ENCODE results near the gene DNAH17. TPM values are rescaled to one million over a fixed set of nuclear protein-coding genes. Genes with fewer than 3 reads are reported as not detected.

Gene DNAH17
- total and polyA plus RNA-seq, 2 donors (not counting 1 experiment from before 2014, with no cell fraction given), result 0.01 to 0.12 TPM

GRCh38 chr17:78407387-78408000 is 169.7 kb downstream of the DNAH17 start:
- H3K27me3 Mint-ChIP-seq, result no peaks in the 10 kb centered on the region
- H3K4me1 ChIP-seq (ENCODE audit: control insufficient read depth in 2 of 2, insufficient read depth in 2 of 2, low read length in 2 of 2), result no peaks in the 10 kb centered on the region
- H3K36me3 ChIP-seq (replicated peaks in 1 of 2; ENCODE audit: control extremely low read depth in 1 of 2, control insufficient read depth in 1 of 2, extremely low read depth in 1 of 2, insufficient read depth in 2 of 2, low read length in 1 of 2), result peaks cover 0 to 67% of the 10 kb centered on the region in 2 experiments
- ChIA-PET POLR2A (no interaction called here), CTCF (interaction anchor here (1.1 kb wide), 1 partner anchor 15 kb away, joined by 3 read pairs; no protein-coding TSS in a partner anchor)
- WGBS (ENCODE audit: insufficient coverage), result 86% methylated on average over 7 of the region's 7 CpGs
- ATAC-seq (ENCODE audit: low read depth) (no peak), DNase-seq (no peak)
- H3K79me2 ChIP-seq (ENCODE audit: control insufficient read depth, insufficient read depth, low read length), result peaks cover 77% of the 10 kb centered on the region
- TF ChIP-seq CTCF (IDR thresholded peaks at IDR 0.05) (no peak), EZH2 (IDR thresholded peaks at IDR 0.05; ENCODE audit: borderline replicate concordance, insufficient read depth, low read depth, low read length, poor library complexity, severe bottlenecking) (no peak)
- peak overlapping the region; percentile 20 for H3K27ac Mint-ChIP-seq
- no peaks in the 10 kb centered on the region for H3K9me3 ChIP-seq (ENCODE audit: control extremely low read depth in 1 of 3, control insufficient read depth in 2 of 3, insufficient read depth in 1 of 3, low read length in 2 of 3)
- H3K9ac ChIP-seq (ENCODE audit: low read length), result no peak overlapping the region
- H3K27ac ChIP-seq (ENCODE audit: low read length in 2 of 2), result no peak overlapping the region
- no peak overlapping the region for H3K4me3 ChIP-seq (ENCODE audit: control extremely low read depth in 1 of 5, extremely low read depth in 1 of 5, insufficient read depth in 1 of 5, low read depth in 2 of 5, low read length in 4 of 5)
- H4K20me1 ChIP-seq (ENCODE audit: control insufficient read depth, insufficient read depth, low read length, poor library complexity, severe bottlenecking), result peaks cover 74% of the 10 kb centered on the region
- H3K9me3 Mint-ChIP-seq (ENCODE audit: insufficient read depth), result no peaks in the 10 kb centered on the region
- intact Hi-C loops (cut with micrococcal nuclease), result no loop called here
- no peaks in the 10 kb centered on the region for H3K27me3 ChIP-seq (replicated peaks in 1 of 4; ENCODE audit: control extremely low read depth in 1 of 4, control insufficient read depth in 3 of 4, insufficient read depth in 4 of 4, low read length in 3 of 4)
- peaks cover 8% of the 10 kb centered on the region for H3K4me1 Mint-ChIP-seq
- H2AFZ ChIP-seq (ENCODE audit: insufficient read depth, low read depth, low read length, poor library complexity, severe bottlenecking), result no peak overlapping the region
- H3K4me2 ChIP-seq (replicated peaks; ENCODE audit: low read depth, low read length, poor library complexity, severe bottlenecking), result no peak overlapping the region
- no peak overlapping the region for H3K4me3 Mint-ChIP-seq

GRCh38 chr17:78406920-78407319 is 170.3 kb downstream of the DNAH17 start:
- 96% methylated on average over 8 of the region's 8 CpGs for WGBS (ENCODE audit: insufficient coverage)
- Histone ChIP-seq H3K36me3 (replicated peaks in 1 of 2; ENCODE audit: control extremely low read depth in 1 of 2, control insufficient read depth in 1 of 2, extremely low read depth in 1 of 2, insufficient read depth in 2 of 2, low read length in 1 of 2) (peaks cover 0 to 66% of the 10 kb centered on the region in 2 experiments), H4K20me1 (ENCODE audit: control insufficient read depth, insufficient read depth, low read length, poor library complexity, severe bottlenecking) (peaks cover 70% of the 10 kb centered on the region), H3K27me3 (replicated peaks in 1 of 4; ENCODE audit: control extremely low read depth in 1 of 4, control insufficient read depth in 3 of 4, insufficient read depth in 4 of 4, low read length in 3 of 4) (no peaks in the 10 kb centered on the region), H3K9ac (ENCODE audit: low read length) (no peak overlapping the region), H2AFZ (ENCODE audit: insufficient read depth, low read depth, low read length, poor library complexity, severe bottlenecking) (no peak overlapping the region), H3K4me1 (ENCODE audit: control insufficient read depth in 2 of 2, insufficient read depth in 2 of 2, low read length in 2 of 2) (no peaks in the 10 kb centered on the region), H3K27ac (ENCODE audit: low read length in 2 of 2) (no peak overlapping the region), H3K4me2 (replicated peaks; ENCODE audit: low read depth, low read length, poor library complexity, severe bottlenecking) (no peak overlapping the region), H3K79me2 (ENCODE audit: control insufficient read depth, insufficient read depth, low read length) (peaks cover 75% of the 10 kb centered on the region), H3K9me3 (ENCODE audit: control extremely low read depth in 1 of 3, control insufficient read depth in 2 of 3, insufficient read depth in 1 of 3, low read length in 2 of 3) (no peaks in the 10 kb centered on the region), H3K4me3 (ENCODE audit: control extremely low read depth in 1 of 5, extremely low read depth in 1 of 5, insufficient read depth in 1 of 5, low read depth in 2 of 5, low read length in 4 of 5) (no peak overlapping the region)
- intact Hi-C loops (cut with micrococcal nuclease), result no loop called here
- no peaks in the 10 kb centered on the region for H3K27me3 Mint-ChIP-seq
- DNase-seq (no peak), ATAC-seq (ENCODE audit: low read depth) (no peak)
- no peaks in the 10 kb centered on the region for H3K9me3 Mint-ChIP-seq (ENCODE audit: insufficient read depth)
- no peak overlapping the region for H3K4me3 Mint-ChIP-seq
- no peak overlapping the region for H3K27ac Mint-ChIP-seq
- no peak for TF ChIP-seq EZH2 (IDR thresholded peaks at IDR 0.05; ENCODE audit: borderline replicate concordance, insufficient read depth, low read depth, low read length, poor library complexity, severe bottlenecking)
- no peak for TF ChIP-seq CTCF (IDR thresholded peaks at IDR 0.05)
- POLR2A ChIA-PET, result no interaction called here
- CTCF ChIA-PET, result interaction anchor here (1.1 kb wide), 1 partner anchor 15 kb away, joined by 3 read pairs; no protein-coding TSS in a partner anchor
- peaks cover 4% of the 10 kb centered on the region for H3K4me1 Mint-ChIP-seq
